AG04450 (cell line): ENCODE data around the gene RSRC2. TPM values are rescaled to one million over a fixed set of nuclear protein-coding genes. Genes with fewer than 3 reads are reported as not detected.

ENCODE experiments used
- CTCF ChIA-PET: fragments of 300-600, 350-600 bp; formaldehyde crosslinking; extraction: SDS; loops from one replicate; lab custom pipeline; 2022; ENCODE audit warnings: antibody characterized with exemption, inconsistent platforms; lab: Charles Lee
- POLR2A ChIA-PET: fragments of 350-600 bp; formaldehyde crosslinking; extraction: SDS; loops from one replicate; lab custom pipeline; 2021; ENCODE audit warnings: antibody characterized with exemption, inconsistent platforms; lab: Yijun Ruan, JAX
- DNase-seq: peaks from one replicate; pipeline ENCODE4 v3.0.0-alpha.2; 2011; ENCODE audit warnings: low read depth, low spot score
- H3K27ac ChIP-seq: one replicate; pipeline ENCODE4 v1.5.1; 2012; ENCODE audit warnings: low read depth, low read length, control low read depth
- H3K27me3 ChIP-seq: one replicate; pipeline ENCODE4 v1.6.0; 2012; ENCODE audit warnings: low read length; ENCODE audit not compliant: control insufficient read depth, insufficient read depth
- H3K4me3 ChIP-seq: 2 replicates; pipeline ENCODE4 v1.5.1; 2011; ENCODE audit warnings: mild to moderate bottlenecking, low read depth, low read length, control low read depth
- H3K9me3 ChIP-seq: 2 replicates; pipeline ENCODE4 v1.5.1; 2012; ENCODE audit warnings: low read length; ENCODE audit not compliant: control insufficient read depth, insufficient read depth
- CTCF ChIP-seq: IDR thresholded peaks from 2 replicates; pipeline ENCODE4 v1.5.1; 2011; ENCODE audit warnings: low read depth, low read length, control low read depth, inconsistent platforms
- polyA plus RNA-seq: library from polyadenylated mRNA; depleted of rRNA; stranded (reverse); fragments of >200 nt; gene quantifications from 2 replicates; pipeline ENCODE4 v1.2.3, GENCODE V29; 2011

The RSRC2 gene
- polyA plus RNA-seq, 1 experiment: 45.9 TPM

- ChIA-PET CTCF (no interaction called here), POLR2A (interaction anchor here (0.6 to 1.8 kb wide), 9 partner anchors 8 to 225 kb away, joined by 3 to 22 read pairs (median 4); partner anchors contain the start of genes DENR and ZCCHC8)
- H3K27ac ChIP-seq: peak overlapping the region; percentile 52
- TF ChIP-seq CTCF: no peak
- DNase-seq: no peak
- H3K27me3 ChIP-seq: no peaks in the 10 kb centered on the region
- H3K9me3 ChIP-seq: no peaks in the 10 kb centered on the region
- peak overlapping the region; percentile 89 for H3K4me3 ChIP-seq
Measured at GRCh38 chr12:122527478-122527944, 775 bp upstream of the RSRC2 start.

GRCh38 chr12:122523846-122524718, 2.7 kb downstream of the RSRC2 start:
- Histone ChIP-seq H3K4me3 (peak overlapping the region; percentile 71), H3K27ac (no peak overlapping the region), H3K27me3 (no peaks in the 10 kb centered on the region), H3K9me3 (no peaks in the 10 kb centered on the region)
- no peak for TF ChIP-seq CTCF
- no peak for DNase-seq
- CTCF ChIA-PET: no interaction called here
- POLR2A ChIA-PET: interaction anchor here (0.6 to 1.0 kb wide), 2 partner anchors 9 to 23 kb away, joined by 3 read pairs; partner anchors contain the start of gene ZCCHC8

GRCh38 chr12:122523280-122523679, 3.5 kb downstream of the RSRC2 start:
- POLR2A ChIA-PET: interaction anchor here (0.5 to 0.6 kb wide), 2 partner anchors 8 to 9 kb away, joined by 3 to 4 read pairs; no protein-coding TSS in a partner anchor
- no peak for TF ChIP-seq CTCF
- Histone ChIP-seq H3K4me3 (peak overlapping the region; percentile 71), H3K27me3 (no peaks in the 10 kb centered on the region), H3K9me3 (no peaks in the 10 kb centered on the region), H3K27ac (no peak overlapping the region)
- CTCF ChIA-PET: no interaction called here
- peak; percentile 26 for DNase-seq

- H3K4me3 ChIP-seq: no peak overlapping the region
- no peaks in the 10 kb centered on the region for H3K27me3 ChIP-seq
- H3K9me3 ChIP-seq: peaks cover 4% of the 10 kb centered on the region
- H3K27ac ChIP-seq: no peak overlapping the region
- DNase-seq: no peak
- no peak for TF ChIP-seq CTCF
- CTCF ChIA-PET: interaction anchor here (0.5 to 0.6 kb wide), 2 partner anchors 13 to 727 kb away, joined by 3 to 6 read pairs; partner anchors contain the start of gene RHOF
- POLR2A ChIA-PET: interaction anchor here (1.2 kb wide), 1 partner anchor 10 kb away, joined by 3 read pairs; no protein-coding TSS in a partner anchor
Measured at GRCh38 chr12:122520676-122521075, 6.1 kb downstream of the RSRC2 start.
